Calu3 (cell line): ENCODE measurements around the gene IFNA13. TPM values are rescaled to one million over a fixed set of nuclear protein-coding genes. Genes with fewer than 3 reads are reported as not detected.

Experiments
- BruUV-seq: library from RNA; stranded (reverse); fragments of 400-500 nt; replicated peaks from 2 replicates; lab custom pipeline; 2021; lab: Mats Ljungman, UMichigan
- CTCF ChIA-PET: fragments of 300-600 bp; sonication (Branson Sonifier 250); formaldehyde crosslinking; loops from one replicate; lab custom pipeline; 2022; ENCODE audit warnings: antibody characterized with exemption; lab: Charles Lee
- DNase-seq: peaks from one replicate; pipeline ENCODE4 v3.0.0; 2022
- H3K27ac Mint-ChIP-seq: one replicate; pipeline ENCODE4 v1.8.0; 2022; ENCODE audit warnings: mixed read lengths; ENCODE audit not compliant: unreplicated experiment
- H3K27me3 Mint-ChIP-seq: one replicate; pipeline ENCODE4 v1.8.0; 2022; ENCODE audit warnings: mixed read lengths; ENCODE audit not compliant: unreplicated experiment
- H3K36me3 Mint-ChIP-seq: one replicate; pipeline ENCODE4 v1.8.0; 2022; ENCODE audit warnings: mild to moderate bottlenecking, moderate library complexity, mixed read lengths; ENCODE audit not compliant: insufficient read depth, unreplicated experiment
- H3K4me1 Mint-ChIP-seq: one replicate; pipeline ENCODE4 v1.8.0; 2022; ENCODE audit warnings: mild to moderate bottlenecking, low read depth, mixed read lengths; ENCODE audit not compliant: unreplicated experiment
- H3K4me3 Mint-ChIP-seq: one replicate; pipeline ENCODE4 v1.8.0; 2022; ENCODE audit warnings: mild to moderate bottlenecking, low read depth, moderate library complexity, mixed read lengths; ENCODE audit not compliant: unreplicated experiment
- H3K9me3 Mint-ChIP-seq: one replicate; pipeline ENCODE4 v1.8.0; 2022; ENCODE audit warnings: low read depth, mixed read lengths; ENCODE audit not compliant: unreplicated experiment
- CTCF ChIP-seq: fragments of 200-600 bp; IDR thresholded peaks from one replicate; pipeline ENCODE4 v1.8.0; 2022; ENCODE audit warnings: antibody characterized with exemption; ENCODE audit not compliant: unreplicated experiment
- intact Hi-C: fragments of 100-400 bp; cut with micrococcal nuclease; formaldehyde crosslinking; loops from one replicate; pipeline ENCODE4 v1.10.0; 2022; ENCODE audit not compliant: unreplicated experiment
- total RNA-seq: library from RNA; stranded (reverse); gene quantifications from 2 replicates; pipeline ENCODE4 v1.2.3, GENCODE V29; 2022

Gene IFNA13
- total RNA-seq, 1 experiment from 2014 or later: not detected

DNA sequence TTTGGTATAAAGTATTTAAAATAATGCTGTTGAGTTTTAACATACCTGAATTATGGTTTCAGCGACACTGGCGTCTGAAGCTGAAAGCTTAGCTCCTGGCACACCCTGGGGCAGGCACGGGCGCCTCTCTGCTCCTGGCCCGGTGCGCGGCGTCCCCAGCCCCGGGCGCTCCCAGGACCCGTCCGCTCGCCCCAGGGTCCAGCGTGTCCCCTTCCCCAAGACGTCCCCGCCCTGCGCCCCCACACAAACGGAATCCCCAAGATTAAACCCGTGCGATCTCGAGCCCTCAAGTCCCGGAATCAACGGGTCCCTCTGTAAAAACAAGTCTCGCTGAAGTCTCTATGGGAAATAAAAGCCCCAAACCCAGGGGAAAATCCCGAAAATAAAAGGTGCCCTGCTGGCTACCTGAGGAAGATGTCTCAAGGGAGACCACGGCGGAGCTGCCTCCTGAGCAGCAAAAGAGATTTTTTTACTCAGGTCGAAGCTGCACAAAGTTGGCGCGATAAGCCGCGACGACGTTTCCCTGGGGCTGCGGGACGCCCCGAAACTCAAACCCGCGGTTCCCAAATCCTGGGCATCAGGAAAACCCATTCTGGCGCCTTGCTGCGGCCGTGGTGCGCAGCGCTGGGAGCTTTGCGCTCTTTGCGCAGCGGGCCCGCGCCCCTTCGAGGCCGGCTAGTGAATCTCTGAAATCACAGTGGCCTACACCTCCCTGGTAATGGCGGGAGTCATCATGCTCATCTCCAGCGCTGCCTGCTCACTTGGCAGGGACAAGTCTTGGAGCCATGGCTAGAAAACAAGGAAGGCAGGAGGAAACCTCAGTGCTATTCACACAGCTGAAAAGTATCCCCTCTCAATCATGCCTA, 34.8 kb upstream of the IFNA13 start:
- CTCF ChIA-PET: interaction anchor here (0.7 to 0.9 kb wide), 3 partner anchors 10 to 757 kb away, joined by 3 to 6 read pairs (median 3); no protein-coding TSS in a partner anchor
- TF ChIP-seq CTCF: no peak
- H3K4me3 Mint-ChIP-seq: peak overlapping the region; percentile 74
- H3K4me1 Mint-ChIP-seq: no peaks in the 10 kb centered on the region
- intact Hi-C loops: no loop called here
- BruUV-seq: no TSS peak
- no peaks in the 10 kb centered on the region for H3K9me3 Mint-ChIP-seq
- no peaks in the 10 kb centered on the region for H3K27me3 Mint-ChIP-seq
- no peaks in the 10 kb centered on the region for H3K36me3 Mint-ChIP-seq
- DNase-seq: peak; percentile 39
- no peak overlapping the region for H3K27ac Mint-ChIP-seq

DNA sequence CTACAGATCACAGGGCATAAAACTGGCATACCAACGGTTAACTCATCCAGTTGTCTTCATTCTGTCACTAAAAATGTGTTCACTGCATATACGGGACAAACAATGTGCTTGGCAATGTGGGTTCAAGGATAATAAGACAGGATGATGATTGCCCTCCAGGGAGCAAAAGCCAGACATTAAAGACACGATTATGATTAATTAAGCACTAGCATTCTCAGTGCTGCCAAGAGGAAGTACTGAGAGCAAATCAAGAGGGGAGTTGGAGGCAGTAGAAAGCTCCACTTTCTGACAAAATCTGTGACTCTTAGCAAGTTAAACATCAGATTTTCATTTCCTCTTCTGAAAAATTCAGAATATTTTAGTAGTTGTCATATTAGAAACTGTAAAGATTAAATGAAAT, 32.1 kb upstream of the IFNA13 start:
- H3K36me3 Mint-ChIP-seq: peaks cover 10% of the 10 kb centered on the region
- no peak for DNase-seq
- H3K27me3 Mint-ChIP-seq: no peaks in the 10 kb centered on the region
- no TSS peak for BruUV-seq
- no peak for TF ChIP-seq CTCF
- intact Hi-C loops: loop anchor here (10.0 kb wide), 1 partner anchor 45 kb away; the partner anchor contains the start of gene IFNA1
- H3K4me1 Mint-ChIP-seq: peaks cover 13% of the 10 kb centered on the region
- H3K9me3 Mint-ChIP-seq: no peaks in the 10 kb centered on the region
- H3K4me3 Mint-ChIP-seq: no peak overlapping the region
- H3K27ac Mint-ChIP-seq: no peak overlapping the region
- CTCF ChIA-PET: no interaction called here

- Mint-ChIP-seq H3K4me3 (no peak overlapping the region), H3K9me3 (no peaks in the 10 kb centered on the region), H3K36me3 (peaks cover 10% of the 10 kb centered on the region), H3K4me1 (peaks cover 13% of the 10 kb centered on the region), H3K27ac (no peak overlapping the region), H3K27me3 (no peaks in the 10 kb centered on the region)
- no peak for DNase-seq
- BruUV-seq: no TSS peak
- intact Hi-C loops: loop anchor here (10.0 kb wide), 1 partner anchor 46 kb away; the partner anchor contains the start of gene IFNA1
- no peak for TF ChIP-seq CTCF
- CTCF ChIA-PET: interaction anchor here (1.7 kb wide), 1 partner anchor 35 kb away, joined by 4 read pairs; no protein-coding TSS in a partner anchor
Measured at GRCh38 chr9:21398955-21399489, 31.2 kb upstream of the IFNA13 start.

DNA sequence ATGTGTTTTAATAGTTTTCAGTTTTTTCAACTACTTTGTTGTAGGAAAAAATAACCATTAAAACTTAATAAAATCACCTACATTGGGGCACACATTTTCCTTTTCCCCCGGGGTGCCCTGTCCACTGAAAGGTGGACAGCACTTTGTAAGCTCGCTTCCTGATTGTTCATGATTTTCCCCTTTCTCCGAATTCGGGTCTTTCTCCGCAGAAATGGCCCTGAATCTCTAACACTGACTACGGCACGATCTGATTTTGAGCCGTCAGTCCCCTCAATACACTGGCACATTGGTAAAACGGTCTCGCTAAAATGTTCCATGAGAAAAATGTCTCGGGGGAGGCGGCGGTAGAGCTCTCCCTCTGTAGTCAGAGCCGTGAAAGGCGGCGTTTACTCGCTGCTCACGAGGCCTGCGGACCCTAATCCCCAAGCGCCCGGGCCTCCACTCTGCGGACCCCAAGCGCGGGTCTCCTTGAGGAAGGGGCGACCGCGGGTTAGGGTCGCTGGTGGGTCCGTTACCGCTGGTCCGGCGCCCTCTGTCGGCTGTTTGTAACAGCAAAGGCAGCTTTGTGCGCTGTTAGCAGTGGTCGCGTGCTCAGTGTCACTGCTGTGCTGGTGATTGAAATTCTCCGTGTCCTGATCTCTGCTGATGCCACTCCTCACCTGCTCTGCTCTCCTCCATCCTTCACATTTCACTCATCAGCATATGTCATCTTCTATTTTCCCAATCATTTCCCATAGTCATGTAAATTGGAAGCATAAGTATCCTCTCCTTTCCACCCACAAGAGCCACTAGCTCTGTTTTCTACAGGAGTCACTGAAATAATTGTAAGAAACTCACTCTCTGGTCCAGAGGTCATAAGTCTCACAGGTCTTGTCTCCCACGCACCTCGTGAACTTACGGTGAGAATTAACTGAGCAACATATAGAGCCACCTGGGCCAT, 28.2 kb upstream of the IFNA13 start:
- CTCF ChIA-PET: interaction anchor here (0.6 to 1.9 kb wide), 14 partner anchors 10 to 653 kb away, joined by 3 to 16 read pairs (median 4); partner anchors contain the start of gene IFNA8
- intact Hi-C loops: loop anchor here (2.0 to 10.0 kb wide), 3 partner anchors 49 to 143 kb away; partner anchors contain the start of gene IFNA1
- no peaks in the 10 kb centered on the region for H3K27me3 Mint-ChIP-seq

More for the DNA sequence above, 28.2 kb upstream of the IFNA13 start:
- peak; percentile 86 for TF ChIP-seq CTCF
- Mint-ChIP-seq H3K27ac (no peak overlapping the region), H3K36me3 (peaks cover 10% of the 10 kb centered on the region), H3K4me3 (peak overlapping the region; percentile 85), H3K4me1 (peaks cover 13% of the 10 kb centered on the region), H3K9me3 (no peaks in the 10 kb centered on the region)
- no TSS peak for BruUV-seq
- DNase-seq: peak; percentile 46
